Loucy (cell line): Measurements from ENCODE around the gene ARHGEF17.

Source experiments
- CTCF ChIP-seq: fragments of 200-600 bp; sonication (generic); conservative IDR thresholded peaks from 2 replicates; pipeline ENCODE4 v1.5.1; 2014; ENCODE audit warnings: mild to moderate bottlenecking, antibody characterized with exemption, low read length
- EZH2phosphoT487 ChIP-seq: fragments of 200-600 bp; IDR thresholded peaks from 2 replicates; pipeline ENCODE4 v1.6.1; 2018; ENCODE audit warnings: antibody characterized with exemption, mild to moderate bottlenecking, moderate library complexity, borderline replicate concordance

GRCh38 chr11:73295996-73296318 is 12.1 kb upstream of the ARHGEF17 start:
- TF ChIP-seq CTCF (no peak), EZH2phosphoT487 (no peak)
